Activated B cell treated with CpG ODN at 0.5 μM for 24 hours (primary cell): ENCODE data around the gene VAV1. TPM values are rescaled to one million over a fixed set of nuclear protein-coding genes. Genes with fewer than 3 reads are reported as not detected.
A peak's percentile ranks its signal among the peaks of the same experiment; 100 is the strongest.

ENCODE experiments used
- ATAC-seq: fragments of 200-7000 bp; cut with Tn5 transposase; one replicate; pipeline ENCODE4 v1.10.0; 2021; ENCODE audit warnings: low read depth, mild to moderate bottlenecking, moderate library complexity
- CTCF ChIA-PET: fragments of 350-600 bp; sonication (Branson Sonifier 250); formaldehyde crosslinking; loops from one replicate; lab custom pipeline; 2021; ENCODE audit warnings: antibody characterized with exemption; lab: Charles Lee
- POLR2A ChIA-PET: fragments of 350-600 bp; sonication (Branson Sonifier 250); formaldehyde crosslinking; loops from one replicate; lab custom pipeline; 2021; ENCODE audit warnings: antibody characterized with exemption; lab: Charles Lee
- DNase-seq: peaks from one replicate; pipeline ENCODE4 v3.0.0; 2022
- H3K27ac Mint-ChIP-seq: one replicate; pipeline ENCODE4 v1.8.0; 2020; ENCODE audit warnings: mixed read lengths
- H3K27me3 Mint-ChIP-seq: one replicate; pipeline ENCODE4 v1.8.0; 2021; ENCODE audit warnings: mixed read lengths
- H3K36me3 Mint-ChIP-seq: one replicate; pipeline ENCODE4 v1.8.0; 2021; ENCODE audit warnings: low read depth, mixed read lengths
- H3K4me1 Mint-ChIP-seq: one replicate; pipeline ENCODE4 v1.8.0; 2021; ENCODE audit warnings: mixed read lengths
- H3K4me3 Mint-ChIP-seq: one replicate; pipeline ENCODE4 v1.8.0; 2020; ENCODE audit warnings: mild to moderate bottlenecking, mixed read lengths
- H3K9me3 Mint-ChIP-seq: one replicate; pipeline ENCODE4 v1.8.0; 2020; ENCODE audit warnings: mixed read lengths
- intact Hi-C: fragments of 100-400 bp; cut with micrococcal nuclease; formaldehyde crosslinking; loops from one replicate; pipeline ENCODE4 v1.15.1; 2024
- total RNA-seq: library from RNA; stranded (reverse); gene quantifications from 2 replicates; pipeline ENCODE4 v1.2.3, GENCODE V29; 2022
- TF ChIP-seq, protein P1 (sequence below): fragments of 200-600 bp; IDR thresholded peaks from one replicate; pipeline ENCODE4 v1.8.0; 2022; ENCODE audit warnings: antibody characterized with exemption, mild to moderate bottlenecking

VAV1 gene
- total RNA-seq, 1 donor from 2014 or later = 121 TPM

DNA sequence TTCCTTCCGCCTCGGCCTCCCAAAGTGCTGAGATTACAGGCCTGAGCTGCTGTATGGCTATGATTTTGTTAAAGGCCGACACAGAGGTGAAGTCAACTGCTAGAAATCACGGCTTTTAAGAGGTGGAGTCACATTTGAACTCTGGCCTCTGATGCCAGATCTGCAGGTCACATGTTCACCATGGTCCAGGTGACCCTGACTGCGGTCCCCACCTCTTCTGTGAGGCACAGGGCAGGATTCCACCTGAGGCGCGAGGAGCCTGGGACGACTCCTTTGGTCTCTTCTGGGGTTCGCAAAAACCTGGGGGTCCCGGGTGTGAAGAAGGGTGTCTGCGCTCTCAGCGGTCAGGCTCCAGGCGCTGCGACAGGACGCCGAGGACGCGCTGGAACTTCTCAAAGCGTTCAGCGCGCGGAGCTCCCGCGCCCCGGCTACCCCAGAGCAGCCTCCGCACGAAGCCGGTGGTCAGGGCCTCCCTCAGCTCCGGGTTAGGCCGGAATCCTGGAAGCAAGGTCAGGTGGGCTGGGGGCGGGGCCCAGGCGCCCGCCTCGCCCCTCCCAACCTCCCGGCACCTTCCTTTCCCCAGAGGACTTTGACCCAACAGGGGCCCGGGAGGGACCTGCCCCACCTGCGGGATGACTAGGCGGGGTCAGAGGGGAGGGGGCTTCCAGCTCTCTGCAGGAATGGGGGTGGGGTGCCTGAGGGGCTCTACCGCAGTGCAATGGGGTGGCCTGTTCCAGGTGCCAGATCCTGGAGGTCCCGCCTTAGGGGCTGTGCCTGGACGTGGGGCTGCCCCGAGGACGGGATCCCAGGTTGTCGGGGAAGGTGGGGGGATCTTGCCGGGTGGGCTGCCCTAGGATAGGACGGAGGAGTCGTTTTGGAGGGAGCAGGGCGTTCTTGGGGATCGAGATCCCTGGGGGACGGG is 20.0 kb upstream of the VAV1 start:
- ChIA-PET CTCF (interaction anchor here (1.0 to 2.4 kb wide), 3 partner anchors 14 to 51 kb away, joined by 3 to 12 read pairs (median 4); no protein-coding TSS in a partner anchor), POLR2A (interaction anchor here (1.0 to 2.6 kb wide), 11 partner anchors 9 to 236 kb away, joined by 3 to 25 read pairs (median 3); partner anchors contain the start of genes TRIP10 and VAV1)
- TF ChIP-seq, protein P1, sequence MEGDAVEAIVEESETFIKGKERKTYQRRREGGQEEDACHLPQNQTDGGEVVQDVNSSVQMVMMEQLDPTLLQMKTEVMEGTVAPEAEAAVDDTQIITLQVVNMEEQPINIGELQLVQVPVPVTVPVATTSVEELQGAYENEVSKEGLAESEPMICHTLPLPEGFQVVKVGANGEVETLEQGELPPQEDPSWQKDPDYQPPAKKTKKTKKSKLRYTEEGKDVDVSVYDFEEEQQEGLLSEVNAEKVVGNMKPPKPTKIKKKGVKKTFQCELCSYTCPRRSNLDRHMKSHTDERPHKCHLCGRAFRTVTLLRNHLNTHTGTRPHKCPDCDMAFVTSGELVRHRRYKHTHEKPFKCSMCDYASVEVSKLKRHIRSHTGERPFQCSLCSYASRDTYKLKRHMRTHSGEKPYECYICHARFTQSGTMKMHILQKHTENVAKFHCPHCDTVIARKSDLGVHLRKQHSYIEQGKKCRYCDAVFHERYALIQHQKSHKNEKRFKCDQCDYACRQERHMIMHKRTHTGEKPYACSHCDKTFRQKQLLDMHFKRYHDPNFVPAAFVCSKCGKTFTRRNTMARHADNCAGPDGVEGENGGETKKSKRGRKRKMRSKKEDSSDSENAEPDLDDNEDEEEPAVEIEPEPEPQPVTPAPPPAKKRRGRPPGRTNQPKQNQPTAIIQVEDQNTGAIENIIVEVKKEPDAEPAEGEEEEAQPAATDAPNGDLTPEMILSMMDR = no peak
- Mint-ChIP-seq H3K9me3 (no peaks in the 10 kb centered on the region), H3K27ac (peak overlapping the region; percentile 82), H3K27me3 (no peaks in the 10 kb centered on the region), H3K4me1 (peaks cover 29% of the 10 kb centered on the region), H3K4me3 (peak overlapping the region; percentile 87), H3K36me3 (peaks cover 57% of the 10 kb centered on the region)
- intact Hi-C loops = loop anchor here (1.0 to 5.0 kb wide), 9 partner anchors 13 to 470 kb away; partner anchors contain the start of genes ALKBH7, SH2D3A, TRIP10 and VAV1
- no peak for ATAC-seq
- no peak for DNase-seq

DNA sequence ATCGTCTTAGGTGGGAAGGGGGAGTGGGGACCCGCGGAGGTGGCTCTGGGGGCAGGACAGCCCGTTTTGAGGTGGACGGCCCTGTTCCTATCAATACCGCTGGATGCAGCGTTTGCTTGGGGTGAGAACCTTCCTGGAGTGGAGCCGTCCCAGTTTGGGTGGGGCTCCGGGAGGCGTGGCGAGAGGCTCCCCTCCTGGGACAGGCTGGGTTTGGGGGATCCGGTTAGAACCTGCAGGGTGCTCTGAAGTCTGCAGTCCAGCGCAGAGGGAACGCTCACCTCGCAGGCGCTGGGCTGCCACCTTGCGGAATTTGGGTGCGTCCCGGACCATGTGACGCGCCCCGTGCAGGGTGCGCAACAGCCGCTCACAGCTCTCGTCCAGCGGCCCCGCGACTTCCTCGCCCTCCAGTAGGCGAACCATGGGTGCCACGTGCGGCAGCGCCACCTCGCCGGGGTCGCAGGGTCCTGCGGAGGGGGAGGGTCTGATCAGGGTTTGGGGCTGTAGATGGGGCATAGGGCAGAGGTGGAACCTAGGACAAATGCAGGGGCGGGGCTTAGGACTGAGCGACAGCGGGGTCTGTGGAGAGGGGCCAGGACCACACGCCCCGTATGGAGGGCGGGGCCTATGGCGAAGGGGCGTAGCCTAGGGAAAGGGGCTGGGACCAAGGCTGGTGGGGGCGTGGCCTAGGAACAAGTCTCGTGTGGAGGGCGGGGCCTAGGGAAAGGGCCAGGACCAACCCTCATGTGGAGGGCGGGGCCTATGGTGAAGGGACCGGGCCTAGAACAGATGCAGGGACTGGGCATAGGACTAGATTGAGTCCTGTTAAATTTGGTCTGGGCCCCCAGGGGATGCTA is 19.1 kb upstream of the VAV1 start:
- DNase-seq (peak; percentile 91), ATAC-seq (peak; percentile 93)
- Mint-ChIP-seq H3K36me3 (peaks cover 52% of the 10 kb centered on the region), H3K4me1 (peaks cover 33% of the 10 kb centered on the region), H3K9me3 (no peaks in the 10 kb centered on the region), H3K4me3 (peak overlapping the region; percentile 87), H3K27ac (peak overlapping the region; percentile 82), H3K27me3 (no peaks in the 10 kb centered on the region)
- intact Hi-C loops = loop anchor here (1.0 to 5.0 kb wide), 9 partner anchors 14 to 471 kb away; partner anchors contain the start of genes ALKBH7, SH2D3A, TRIP10 and VAV1
- ChIA-PET CTCF (interaction anchor here (1.0 to 2.4 kb wide), 4 partner anchors 15 to 237 kb away, joined by 3 to 12 read pairs (median 4); no protein-coding TSS in a partner anchor), POLR2A (interaction anchor here (0.9 to 2.6 kb wide), 11 partner anchors 10 to 237 kb away, joined by 3 to 25 read pairs (median 3); partner anchors contain the start of genes TRIP10 and VAV1)
- TF ChIP-seq, protein P1 = no peak

DNA sequence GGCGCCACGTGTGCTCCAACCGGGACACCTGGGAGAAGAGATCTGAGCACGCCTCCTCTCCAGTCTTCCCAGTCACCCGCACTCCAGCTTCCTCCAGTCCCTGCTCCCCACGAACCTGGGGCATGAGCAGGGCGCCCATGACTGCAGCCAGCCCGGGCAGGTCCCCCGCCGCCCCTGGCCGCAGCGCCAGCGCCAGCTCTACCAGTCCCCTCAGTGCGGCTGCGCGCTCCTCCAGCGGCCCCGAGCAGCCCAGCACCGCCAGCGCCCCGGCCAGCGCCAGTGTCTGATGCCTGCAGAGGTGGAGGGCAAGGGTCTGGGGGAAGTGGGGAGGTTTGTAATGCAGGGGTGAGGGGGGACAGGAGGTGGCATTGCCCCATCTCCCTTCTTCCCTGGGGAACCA is 18.4 kb upstream of the VAV1 start:
- H3K9me3 Mint-ChIP-seq = no peaks in the 10 kb centered on the region
- peaks cover 35% of the 10 kb centered on the region for H3K4me1 Mint-ChIP-seq
- TF ChIP-seq, protein P1 = no peak
- POLR2A ChIA-PET = interaction anchor here (1.2 to 2.6 kb wide), 6 partner anchors 9 to 110 kb away, joined by 3 to 25 read pairs (median 10); partner anchors contain the start of genes TRIP10 and VAV1
- H3K27me3 Mint-ChIP-seq = no peaks in the 10 kb centered on the region
- intact Hi-C loops = loop anchor here (5.0 kb wide), 2 partner anchors 382 to 472 kb away; partner anchors contain the start of gene ALKBH7
- H3K4me3 Mint-ChIP-seq = no peak overlapping the region
- H3K36me3 Mint-ChIP-seq = peaks cover 50% of the 10 kb centered on the region
- ATAC-seq = no peak
- DNase-seq = no peak
- no peak overlapping the region for H3K27ac Mint-ChIP-seq
- CTCF ChIA-PET = interaction anchor here (1.7 kb wide), 1 partner anchor 238 kb away, joined by 4 read pairs; no protein-coding TSS in a partner anchor

DNA sequence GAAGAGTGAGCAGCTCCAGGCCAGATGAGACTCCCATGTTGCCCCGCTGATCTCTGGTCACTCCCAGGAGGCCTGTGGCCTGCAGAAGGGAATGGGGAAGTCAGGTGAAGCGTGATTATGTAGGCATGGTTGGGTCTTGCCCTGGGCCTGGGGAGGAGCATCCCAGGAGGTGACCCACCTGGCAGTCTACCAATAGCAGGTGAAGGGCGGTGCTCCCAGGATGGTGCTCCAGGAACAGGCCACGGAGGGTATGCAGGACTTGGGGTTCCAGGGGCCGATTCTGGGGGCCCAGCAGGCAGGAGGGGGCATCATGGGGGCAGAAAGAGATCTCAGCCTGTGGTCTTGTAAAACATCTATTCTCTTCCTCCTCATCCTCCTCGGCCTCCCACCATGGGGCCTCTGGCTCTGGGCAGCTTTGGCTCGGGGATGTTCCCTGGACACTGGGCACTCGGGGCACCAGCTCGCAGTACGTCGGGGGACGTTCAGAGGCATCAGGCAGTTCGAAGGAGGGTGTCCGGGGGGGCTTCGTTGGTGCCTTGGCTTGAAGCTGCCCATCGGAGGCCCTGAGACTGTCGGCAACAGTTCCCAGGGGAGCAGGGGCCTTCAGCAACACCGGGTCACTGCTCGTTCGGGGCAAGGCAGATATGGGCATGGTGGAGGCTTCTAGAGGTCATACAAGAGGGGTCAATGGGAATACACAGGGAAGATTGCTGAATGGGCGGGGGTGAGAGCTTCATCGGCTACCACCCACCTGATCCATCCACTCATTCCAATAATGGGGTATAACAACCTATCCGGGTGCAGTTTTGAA is 17.6 kb upstream of the VAV1 start:
- no peak for DNase-seq
- no peak for ATAC-seq
- H3K9me3 Mint-ChIP-seq = no peaks in the 10 kb centered on the region
- peaks cover 49% of the 10 kb centered on the region for H3K36me3 Mint-ChIP-seq
- TF ChIP-seq, protein P1 = no peak
- no peak overlapping the region for H3K27ac Mint-ChIP-seq
- ChIA-PET POLR2A (interaction anchor here (1.7 to 2.6 kb wide), 4 partner anchors 9 to 48 kb away, joined by 5 to 25 read pairs (median 16); partner anchors contain the start of genes TRIP10 and VAV1), CTCF (interaction anchor here (1.5 to 1.7 kb wide), 2 partner anchors 16 to 238 kb away, joined by 3 to 4 read pairs; no protein-coding TSS in a partner anchor)
- intact Hi-C loops = loop anchor here (5.0 kb wide), 2 partner anchors 383 to 473 kb away; partner anchors contain the start of gene ALKBH7
- H3K4me1 Mint-ChIP-seq = peaks cover 35% of the 10 kb centered on the region
- no peaks in the 10 kb centered on the region for H3K27me3 Mint-ChIP-seq
- H3K4me3 Mint-ChIP-seq = no peak overlapping the region
